Measurements from ENCODE around the gene PHLDA3.

PHLDA3 gene

DNA sequence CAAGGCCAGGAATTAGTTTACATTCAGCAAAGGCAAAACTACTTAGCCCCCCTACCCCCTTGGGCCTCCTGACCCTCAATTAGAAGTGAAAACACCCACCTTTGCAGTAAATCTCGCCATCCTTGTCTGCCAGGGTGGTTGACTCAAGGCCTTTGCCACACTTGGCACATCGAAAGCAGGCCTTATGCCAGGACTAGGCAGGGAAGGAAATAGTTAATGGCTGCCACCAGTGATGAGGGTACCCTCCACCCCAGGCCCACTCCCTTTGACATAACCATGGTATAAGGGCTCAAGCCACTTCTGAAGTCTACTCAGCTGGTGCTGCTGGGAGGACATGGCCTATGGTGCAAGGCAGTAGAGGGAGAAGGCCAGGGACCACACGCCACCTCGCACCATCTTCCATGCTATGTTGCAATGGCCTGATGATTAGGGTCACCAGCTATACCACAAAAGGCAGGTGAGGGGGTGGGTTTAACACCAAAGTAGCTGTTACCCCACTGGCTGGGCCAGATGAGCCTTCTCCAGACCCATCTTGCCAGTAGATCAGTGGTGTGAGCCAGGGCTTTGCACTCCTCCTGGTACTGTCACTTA, 16.3 kb upstream of the PHLDA3 start:
- peaks cover 21% of the 10 kb centered on the region for H3K4me1 ChIP-seq (ENCODE audit: insufficient read depth, poor library complexity, severe bottlenecking)
- ATAC-seq (ENCODE audit: low read depth): no peak
- TF ChIP-seq, protein P1, sequence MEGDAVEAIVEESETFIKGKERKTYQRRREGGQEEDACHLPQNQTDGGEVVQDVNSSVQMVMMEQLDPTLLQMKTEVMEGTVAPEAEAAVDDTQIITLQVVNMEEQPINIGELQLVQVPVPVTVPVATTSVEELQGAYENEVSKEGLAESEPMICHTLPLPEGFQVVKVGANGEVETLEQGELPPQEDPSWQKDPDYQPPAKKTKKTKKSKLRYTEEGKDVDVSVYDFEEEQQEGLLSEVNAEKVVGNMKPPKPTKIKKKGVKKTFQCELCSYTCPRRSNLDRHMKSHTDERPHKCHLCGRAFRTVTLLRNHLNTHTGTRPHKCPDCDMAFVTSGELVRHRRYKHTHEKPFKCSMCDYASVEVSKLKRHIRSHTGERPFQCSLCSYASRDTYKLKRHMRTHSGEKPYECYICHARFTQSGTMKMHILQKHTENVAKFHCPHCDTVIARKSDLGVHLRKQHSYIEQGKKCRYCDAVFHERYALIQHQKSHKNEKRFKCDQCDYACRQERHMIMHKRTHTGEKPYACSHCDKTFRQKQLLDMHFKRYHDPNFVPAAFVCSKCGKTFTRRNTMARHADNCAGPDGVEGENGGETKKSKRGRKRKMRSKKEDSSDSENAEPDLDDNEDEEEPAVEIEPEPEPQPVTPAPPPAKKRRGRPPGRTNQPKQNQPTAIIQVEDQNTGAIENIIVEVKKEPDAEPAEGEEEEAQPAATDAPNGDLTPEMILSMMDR (IDR thresholded peaks at IDR 0.05; ENCODE audit: poor library complexity, severe bottlenecking): no peak

DNA sequence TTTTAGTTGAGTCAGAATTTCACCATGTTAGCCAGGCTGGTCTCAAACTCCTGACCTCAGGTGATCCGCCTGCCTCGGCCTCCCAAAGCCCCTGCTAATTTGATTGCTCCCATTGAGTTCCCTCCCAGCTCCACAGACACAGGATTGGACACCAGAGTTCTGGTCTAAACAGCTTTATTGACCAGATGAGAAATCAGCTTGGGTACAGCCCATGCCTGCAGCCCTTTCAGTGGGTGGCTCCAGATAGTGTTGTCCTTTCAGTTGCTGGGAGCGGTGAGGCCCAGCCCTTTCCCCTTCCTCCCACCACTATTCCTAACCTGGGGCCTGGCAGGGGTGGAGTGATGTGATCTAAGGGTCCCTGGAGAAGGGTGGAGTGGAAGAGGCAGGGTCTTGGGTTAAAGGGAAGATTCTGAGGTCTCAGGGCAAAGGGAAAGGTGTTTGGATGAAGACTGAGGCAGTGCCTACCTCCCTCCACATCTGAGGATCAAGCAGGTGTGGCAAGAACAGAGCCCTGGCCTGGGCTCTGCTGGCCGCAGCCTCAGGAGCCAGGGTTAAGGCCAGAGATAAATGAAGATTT, 14.5 kb upstream of the PHLDA3 start:
- TF ChIP-seq, protein P1 (IDR thresholded peaks at IDR 0.05; ENCODE audit: poor library complexity, severe bottlenecking): no peak
- DNase-seq (ENCODE audit: low spot score) (no peak), ATAC-seq (ENCODE audit: low read depth) (no peak)
- Histone ChIP-seq H3K4me3 (ENCODE audit: severe bottlenecking) (no peak overlapping the region), H3K4me1 (ENCODE audit: insufficient read depth, poor library complexity, severe bottlenecking) (peaks cover 7% of the 10 kb centered on the region), H3K36me3 (ENCODE audit: low read depth) (peaks cover 32% of the 10 kb centered on the region), H3K27me3 (ENCODE audit: insufficient read depth, poor library complexity, severe bottlenecking) (no peaks in the 10 kb centered on the region), H3K27ac (ENCODE audit: poor library complexity, severe bottlenecking) (peak overlapping the region; percentile 20), H3K9me3 (ENCODE audit: severe bottlenecking) (no peaks in the 10 kb centered on the region)

More for the DNA sequence above, 16.3 kb upstream of the PHLDA3 start:
- no peak overlapping the region for H3K27ac ChIP-seq (ENCODE audit: poor library complexity, severe bottlenecking)
- no peak for DNase-seq (ENCODE audit: low spot score)
- H3K27me3 ChIP-seq (ENCODE audit: insufficient read depth, poor library complexity, severe bottlenecking): no peaks in the 10 kb centered on the region
- no peaks in the 10 kb centered on the region for H3K9me3 ChIP-seq (ENCODE audit: severe bottlenecking)
- no peak overlapping the region for H3K4me3 ChIP-seq (ENCODE audit: severe bottlenecking)
- peaks cover 43% of the 10 kb centered on the region for H3K36me3 ChIP-seq (ENCODE audit: low read depth)

DNA sequence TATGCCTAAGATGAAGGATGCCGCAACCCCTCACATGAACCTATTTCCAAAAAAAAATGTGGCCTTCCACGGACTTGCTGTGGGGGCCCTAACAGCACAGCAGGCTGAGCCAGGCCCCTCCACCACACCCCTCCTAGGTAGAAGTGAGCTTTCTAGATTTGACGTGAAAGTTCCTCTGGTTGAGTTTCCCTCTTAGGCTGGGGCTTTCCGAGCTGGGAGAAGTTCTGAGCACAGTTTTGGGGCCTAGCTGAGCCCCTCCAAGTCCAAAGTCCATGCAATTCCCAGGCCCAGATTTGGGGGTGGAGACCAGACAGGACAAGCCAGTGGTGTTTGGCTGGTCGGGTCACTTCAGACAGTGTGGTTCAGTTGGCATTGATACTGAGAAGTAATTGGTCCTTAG, 13.8 kb upstream of the PHLDA3 start:
- Histone ChIP-seq H3K4me3 (ENCODE audit: severe bottlenecking) (no peak overlapping the region), H3K27me3 (ENCODE audit: insufficient read depth, poor library complexity, severe bottlenecking) (no peaks in the 10 kb centered on the region), H3K4me1 (ENCODE audit: insufficient read depth, poor library complexity, severe bottlenecking) (peaks cover 7% of the 10 kb centered on the region), H3K27ac (ENCODE audit: poor library complexity, severe bottlenecking) (peak overlapping the region; percentile 20), H3K9me3 (ENCODE audit: severe bottlenecking) (no peaks in the 10 kb centered on the region), H3K36me3 (ENCODE audit: low read depth) (peaks cover 25% of the 10 kb centered on the region)
- TF ChIP-seq, protein P1 (IDR thresholded peaks at IDR 0.05; ENCODE audit: poor library complexity, severe bottlenecking): no peak
- DNase-seq (ENCODE audit: low spot score): no peak
- no peak for ATAC-seq (ENCODE audit: low read depth)

DNA sequence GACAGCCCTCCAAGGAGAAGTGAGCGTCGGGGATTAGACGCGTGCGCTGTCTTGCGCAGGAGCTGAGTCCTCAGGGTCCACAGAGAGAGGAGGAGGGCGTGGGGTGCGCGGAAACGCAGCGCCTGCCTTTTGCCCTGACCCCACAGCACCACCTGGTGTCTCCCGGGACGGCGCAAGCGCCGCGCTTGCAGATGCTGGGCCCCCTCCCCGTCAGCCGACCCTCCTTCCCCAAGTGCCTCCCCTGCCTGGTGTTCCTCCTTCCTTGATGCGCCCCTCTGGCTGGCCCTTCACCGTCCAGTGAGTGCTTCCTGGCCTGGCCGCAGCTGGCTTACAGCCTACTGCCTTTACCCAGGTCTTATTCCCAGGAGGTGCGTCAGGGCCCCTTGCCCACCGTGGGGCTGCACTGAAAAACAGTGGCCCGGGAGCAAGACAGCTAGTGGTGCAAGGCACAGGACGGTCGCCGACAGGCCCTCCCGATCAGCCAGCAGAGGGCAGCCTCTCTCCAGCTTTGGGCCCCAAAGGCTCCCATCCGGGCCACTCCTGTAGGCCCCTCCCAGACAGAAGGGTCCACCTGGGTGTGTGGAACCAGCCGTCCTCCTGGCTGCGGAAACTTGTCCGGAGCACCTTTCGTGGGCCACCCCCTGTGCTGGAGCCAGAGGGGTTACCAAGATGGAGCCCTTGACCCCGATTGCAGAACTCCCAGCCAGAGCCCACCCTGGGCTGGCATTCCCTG, 12.9 kb upstream of the PHLDA3 start:
- no peaks in the 10 kb centered on the region for H3K27me3 ChIP-seq (ENCODE audit: insufficient read depth, poor library complexity, severe bottlenecking)
- peak; percentile 77 for ATAC-seq (ENCODE audit: low read depth)
- TF ChIP-seq, protein P1 (IDR thresholded peaks at IDR 0.05; ENCODE audit: poor library complexity, severe bottlenecking): peak; percentile 93
- H3K36me3 ChIP-seq (ENCODE audit: low read depth): peaks cover 17% of the 10 kb centered on the region
- no peak overlapping the region for H3K4me3 ChIP-seq (ENCODE audit: severe bottlenecking)
- H3K27ac ChIP-seq (ENCODE audit: poor library complexity, severe bottlenecking): peak overlapping the region; percentile 20
- peak; percentile 81 for DNase-seq (ENCODE audit: low spot score)
- peaks cover 13% of the 10 kb centered on the region for H3K4me1 ChIP-seq (ENCODE audit: insufficient read depth, poor library complexity, severe bottlenecking)
- no peaks in the 10 kb centered on the region for H3K9me3 ChIP-seq (ENCODE audit: severe bottlenecking)

All from RWPE2 (cell line).